Cardiac muscle cell (in vitro differentiated cells and primary cell): ENCODE measurements around the gene RYR3. TPM values are rescaled to one million over a fixed set of nuclear protein-coding genes. Genes with fewer than 3 reads are reported as not detected.

Source experiments
- DNase-seq, 2 donors: peaks; one replicate each; pipeline versions ENCODE4 v3.0.0 to v3.0.0-alpha.2; 2010 to 2017; ENCODE audit warnings: low read depth in 1 of 2, low spot score in 1 of 2
- H3K27ac ChIP-seq: fragments of 200-600 bp; sonication (generic); 2 replicates; pipeline ENCODE4 v1.5.1; 2016
- H3K27me3 ChIP-seq: fragments of 200-600 bp; sonication (generic); 2 replicates; pipeline ENCODE4 v1.6.0; 2016; ENCODE audit warnings: control low read depth
- H3K36me3 ChIP-seq: fragments of 200-600 bp; sonication (generic); 2 replicates; pipeline ENCODE4 v1.5.1; 2016; ENCODE audit warnings: control low read depth
- H3K4me1 ChIP-seq: fragments of 200-600 bp; sonication (generic); 2 replicates; pipeline ENCODE4 v1.8.1; 2017; ENCODE audit warnings: low read depth, mild to moderate bottlenecking, mixed run types
- H3K4me3 ChIP-seq: fragments of 200-600 bp; sonication (generic); 2 replicates; pipeline ENCODE4 v1.5.1; 2016; ENCODE audit warnings: mild to moderate bottlenecking
- H3K9me3 ChIP-seq: fragments of 200-600 bp; sonication (generic); 2 replicates; pipeline ENCODE4 v1.5.1; 2017; ENCODE audit warnings: low read depth, mild to moderate bottlenecking, control low read depth
- polyA plus RNA-seq: library from polyadenylated mRNA; unstranded; fragments of >200 nt; fragmentation: Nextera tagmentation; extraction: Ambion mirVana; gene quantifications from 2 replicates; pipeline ENCODE4 v1.2.1, GENCODE V29; 2016
- total RNA-seq: library from RNA; depleted of rRNA; stranded (reverse); fragments of >200 nt; gene quantifications from 2 replicates; pipeline ENCODE4 v1.2.3, GENCODE V29; 2016
- TF ChIP-seq, protein P1 (sequence below): IDR thresholded peaks from 2 replicates; pipeline ENCODE4 v1.5.1; 2012; ENCODE audit warnings: low read depth, mild to moderate bottlenecking, low read length

RYR3 gene
- total and polyA plus RNA-seq, 2 experiments from 2014 or later = 0.39 to 0.54 TPM

DNA sequence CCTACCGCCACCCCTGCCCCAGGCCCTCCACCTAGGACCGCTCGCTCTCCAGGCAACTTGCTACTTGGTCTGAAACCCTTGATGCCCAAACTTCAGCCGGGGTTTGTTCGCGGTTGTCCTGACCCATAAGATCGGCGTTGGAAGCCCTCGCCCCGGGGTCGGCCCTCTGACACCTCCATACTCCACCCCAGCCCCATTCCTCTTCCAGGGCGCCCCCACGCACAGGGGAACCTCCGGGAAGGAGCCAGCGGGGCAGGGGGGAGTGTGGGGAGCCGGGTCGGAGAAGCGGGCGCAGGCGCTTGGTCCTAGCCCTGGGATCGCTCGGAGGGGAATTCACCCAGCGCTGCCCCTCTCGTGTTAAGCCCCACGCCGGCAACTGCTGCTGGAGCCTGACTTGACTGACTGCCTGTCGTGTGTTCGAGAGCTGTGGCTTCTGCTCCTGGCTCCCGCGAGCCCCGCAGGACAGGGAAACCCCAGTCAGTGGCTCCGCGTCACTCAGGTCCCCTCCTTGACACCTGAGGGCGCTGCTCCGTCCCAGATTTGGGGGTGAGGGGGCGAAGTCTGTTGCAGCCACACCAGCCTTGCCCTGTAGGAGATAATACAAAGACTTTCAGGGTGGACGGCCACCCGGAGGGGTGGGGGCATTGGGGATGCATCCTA, 675 bp downstream of the RYR3 start:
- TF ChIP-seq, protein P1, sequence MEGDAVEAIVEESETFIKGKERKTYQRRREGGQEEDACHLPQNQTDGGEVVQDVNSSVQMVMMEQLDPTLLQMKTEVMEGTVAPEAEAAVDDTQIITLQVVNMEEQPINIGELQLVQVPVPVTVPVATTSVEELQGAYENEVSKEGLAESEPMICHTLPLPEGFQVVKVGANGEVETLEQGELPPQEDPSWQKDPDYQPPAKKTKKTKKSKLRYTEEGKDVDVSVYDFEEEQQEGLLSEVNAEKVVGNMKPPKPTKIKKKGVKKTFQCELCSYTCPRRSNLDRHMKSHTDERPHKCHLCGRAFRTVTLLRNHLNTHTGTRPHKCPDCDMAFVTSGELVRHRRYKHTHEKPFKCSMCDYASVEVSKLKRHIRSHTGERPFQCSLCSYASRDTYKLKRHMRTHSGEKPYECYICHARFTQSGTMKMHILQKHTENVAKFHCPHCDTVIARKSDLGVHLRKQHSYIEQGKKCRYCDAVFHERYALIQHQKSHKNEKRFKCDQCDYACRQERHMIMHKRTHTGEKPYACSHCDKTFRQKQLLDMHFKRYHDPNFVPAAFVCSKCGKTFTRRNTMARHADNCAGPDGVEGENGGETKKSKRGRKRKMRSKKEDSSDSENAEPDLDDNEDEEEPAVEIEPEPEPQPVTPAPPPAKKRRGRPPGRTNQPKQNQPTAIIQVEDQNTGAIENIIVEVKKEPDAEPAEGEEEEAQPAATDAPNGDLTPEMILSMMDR = no peak
- Histone ChIP-seq H3K36me3 (no peaks in the 10 kb centered on the region), H3K4me3 (peak overlapping the region; percentile 45), H3K9me3 (no peaks in the 10 kb centered on the region), H3K4me1 (no peaks in the 10 kb centered on the region), H3K27ac (no peak overlapping the region), H3K27me3 (peaks cover 57% of the 10 kb centered on the region)
- peak in 1 of 2 donors; percentile 11 for DNase-seq

DNA sequence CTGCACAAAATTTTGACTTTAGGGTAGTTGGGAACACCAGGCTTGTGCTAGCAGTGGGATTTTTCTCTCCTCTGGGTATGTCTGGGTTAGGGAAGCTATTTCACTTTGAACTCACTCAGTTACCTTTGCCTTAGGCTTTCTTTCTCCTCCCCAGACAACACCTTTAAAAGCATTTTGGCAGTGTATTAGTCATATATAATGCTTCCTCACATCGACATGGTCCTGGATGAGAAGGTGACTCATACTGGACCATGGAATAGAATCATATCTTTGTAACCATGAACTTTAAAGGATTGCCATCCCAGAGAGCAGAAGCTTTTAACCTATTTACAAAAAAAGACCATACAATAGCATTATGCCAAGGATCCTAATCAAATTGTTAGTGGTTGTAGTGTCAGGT, 2.7 kb downstream of the RYR3 start:
- Histone ChIP-seq H3K4me3 (no peak overlapping the region), H3K9me3 (no peaks in the 10 kb centered on the region), H3K36me3 (no peaks in the 10 kb centered on the region), H3K27ac (no peak overlapping the region), H3K4me1 (no peaks in the 10 kb centered on the region), H3K27me3 (peaks cover 57% of the 10 kb centered on the region)
- no peak for DNase-seq
- TF ChIP-seq, protein P1 = no peak

DNA sequence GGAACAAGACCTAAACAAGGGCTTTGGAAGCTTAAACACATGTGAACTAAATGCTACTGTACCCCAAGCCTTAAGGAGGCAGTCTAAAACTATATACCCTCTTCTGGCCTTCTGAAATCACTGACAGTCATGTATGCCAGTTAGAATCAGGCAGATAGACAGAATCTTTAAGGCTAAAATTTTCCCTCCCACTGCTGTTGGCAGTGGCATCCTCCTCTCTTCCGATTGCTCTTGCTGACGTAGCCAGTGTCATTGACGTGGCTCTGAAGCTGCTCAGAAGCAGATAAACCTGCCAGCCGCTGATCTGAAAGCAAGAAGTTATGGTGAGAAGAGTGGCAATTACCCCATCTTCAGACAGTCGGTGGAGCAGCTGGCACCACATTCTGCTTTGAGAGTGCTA, 3.3 kb downstream of the RYR3 start:
- H3K27me3 ChIP-seq = peaks cover 57% of the 10 kb centered on the region
- no peak overlapping the region for H3K4me3 ChIP-seq
- TF ChIP-seq, protein P1 = no peak
- H3K36me3 ChIP-seq = no peaks in the 10 kb centered on the region
- no peaks in the 10 kb centered on the region for H3K9me3 ChIP-seq
- H3K27ac ChIP-seq = no peak overlapping the region
- H3K4me1 ChIP-seq = no peaks in the 10 kb centered on the region
- DNase-seq = no peak

DNA sequence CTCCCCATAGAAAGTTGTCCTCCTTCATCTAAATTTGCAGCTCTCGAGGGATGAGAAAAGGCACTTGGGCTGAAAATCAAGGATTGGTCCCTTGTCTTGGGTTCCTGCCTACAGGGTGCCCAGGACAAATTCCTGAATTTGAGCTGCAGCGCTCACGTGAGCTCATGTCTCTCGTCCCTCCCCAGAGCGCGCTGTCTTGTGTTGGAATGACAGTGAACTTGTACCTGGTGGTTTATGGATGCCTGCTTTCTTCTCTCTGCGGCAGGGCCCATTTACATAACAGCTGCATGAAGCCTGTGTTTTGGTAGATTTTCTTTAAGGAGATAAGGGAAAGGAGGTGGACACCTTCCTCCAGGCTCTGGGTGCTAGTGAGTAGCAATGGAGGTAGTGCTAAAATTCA, 4.3 kb downstream of the RYR3 start:
- Histone ChIP-seq H3K9me3 (no peaks in the 10 kb centered on the region), H3K4me3 (no peak overlapping the region), H3K4me1 (no peaks in the 10 kb centered on the region), H3K36me3 (no peaks in the 10 kb centered on the region), H3K27ac (no peak overlapping the region), H3K27me3 (peaks cover 54% of the 10 kb centered on the region)
- TF ChIP-seq, protein P1 = no peak
- no peak for DNase-seq

DNA sequence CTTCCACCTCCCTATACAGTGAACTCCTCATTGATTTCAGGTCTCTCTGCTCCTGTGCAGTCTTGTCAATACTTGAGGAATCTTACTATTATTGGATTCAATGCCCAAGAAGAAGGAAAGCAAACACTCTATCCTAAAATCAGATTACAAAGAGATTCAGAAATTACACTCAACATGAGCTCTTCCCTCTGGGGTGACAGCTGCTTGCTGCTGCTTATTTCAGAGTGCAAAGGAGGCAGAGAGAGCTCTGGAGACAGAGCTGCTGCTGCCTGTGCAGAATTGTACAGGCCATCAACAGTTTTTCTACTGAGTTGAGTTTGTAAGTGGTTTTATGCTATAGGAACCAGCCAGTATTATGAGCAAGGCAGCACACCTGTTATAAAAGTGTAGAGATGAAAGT, 7.1 kb downstream of the RYR3 start:
- Histone ChIP-seq H3K27me3 (peaks cover 38% of the 10 kb centered on the region), H3K9me3 (no peaks in the 10 kb centered on the region)

More for the DNA sequence above, 7.1 kb downstream of the RYR3 start:
- Histone ChIP-seq H3K4me3 (no peak overlapping the region), H3K36me3 (no peaks in the 10 kb centered on the region), H3K27ac (no peak overlapping the region), H3K4me1 (no peaks in the 10 kb centered on the region)
- TF ChIP-seq, protein P1 = no peak
- DNase-seq = no peak
